GM21723 (cell line): ENCODE data around the gene FYTTD1.

Experiments used
- ATAC-seq: cut with Tn5 transposase; IDR thresholded peaks from one replicate; pipeline ENCODE4 v1.9.1; 2021; ENCODE audit warnings: mild to moderate bottlenecking, moderate library complexity; ENCODE audit not compliant: unreplicated experiment

The FYTTD1 gene

DNA sequence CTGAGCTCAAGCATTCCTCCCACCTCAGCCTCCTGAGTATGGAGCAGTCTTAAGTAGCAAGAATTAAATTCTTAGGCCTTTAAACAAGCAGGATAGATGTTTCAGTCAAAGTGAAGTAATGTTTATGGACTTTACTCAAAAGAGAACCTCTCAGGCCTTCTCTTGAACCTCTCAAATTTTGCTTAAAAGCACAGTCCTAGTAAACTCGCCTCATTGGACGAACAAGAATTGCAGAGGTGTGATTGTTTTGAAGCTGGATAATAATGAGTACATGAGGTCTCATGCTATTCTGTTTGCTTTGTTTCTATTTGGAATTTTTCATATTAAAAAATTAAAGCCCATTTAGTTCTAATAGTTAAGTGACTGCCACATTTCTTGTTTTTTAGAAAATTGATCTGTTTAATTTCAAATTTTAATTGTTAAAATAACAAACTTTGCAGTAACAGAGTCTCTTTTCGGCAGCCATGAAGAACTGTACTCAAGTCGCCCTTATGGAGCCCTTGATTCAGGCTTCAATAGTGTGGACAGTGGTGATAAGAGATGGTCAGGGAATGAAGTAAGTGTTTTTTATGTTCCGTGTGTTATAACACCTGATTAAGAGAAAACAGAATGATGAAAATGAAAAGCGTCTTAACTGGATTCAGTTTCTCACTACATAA lies 80.8 kb downstream of the FYTTD1 start:
- no peak for ATAC-seq

DNA sequence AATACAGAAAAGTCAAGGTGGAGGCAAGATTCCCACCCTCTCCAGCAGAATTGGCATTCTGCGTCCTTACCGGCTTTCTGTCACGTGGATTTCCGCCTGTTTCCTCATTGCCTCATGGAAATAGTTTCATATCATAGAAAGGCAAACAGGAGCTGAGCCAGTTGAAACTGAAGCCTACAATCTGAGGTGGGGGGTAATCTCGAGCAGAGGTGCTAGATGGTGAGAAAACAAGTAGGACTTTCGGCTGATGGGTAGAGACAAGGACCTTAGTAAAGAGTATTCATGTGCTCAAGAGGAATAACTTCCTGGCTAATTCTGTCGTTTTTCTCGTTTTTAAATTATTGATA lies 81.3 kb downstream of the FYTTD1 start:
- no peak for ATAC-seq

DNA sequence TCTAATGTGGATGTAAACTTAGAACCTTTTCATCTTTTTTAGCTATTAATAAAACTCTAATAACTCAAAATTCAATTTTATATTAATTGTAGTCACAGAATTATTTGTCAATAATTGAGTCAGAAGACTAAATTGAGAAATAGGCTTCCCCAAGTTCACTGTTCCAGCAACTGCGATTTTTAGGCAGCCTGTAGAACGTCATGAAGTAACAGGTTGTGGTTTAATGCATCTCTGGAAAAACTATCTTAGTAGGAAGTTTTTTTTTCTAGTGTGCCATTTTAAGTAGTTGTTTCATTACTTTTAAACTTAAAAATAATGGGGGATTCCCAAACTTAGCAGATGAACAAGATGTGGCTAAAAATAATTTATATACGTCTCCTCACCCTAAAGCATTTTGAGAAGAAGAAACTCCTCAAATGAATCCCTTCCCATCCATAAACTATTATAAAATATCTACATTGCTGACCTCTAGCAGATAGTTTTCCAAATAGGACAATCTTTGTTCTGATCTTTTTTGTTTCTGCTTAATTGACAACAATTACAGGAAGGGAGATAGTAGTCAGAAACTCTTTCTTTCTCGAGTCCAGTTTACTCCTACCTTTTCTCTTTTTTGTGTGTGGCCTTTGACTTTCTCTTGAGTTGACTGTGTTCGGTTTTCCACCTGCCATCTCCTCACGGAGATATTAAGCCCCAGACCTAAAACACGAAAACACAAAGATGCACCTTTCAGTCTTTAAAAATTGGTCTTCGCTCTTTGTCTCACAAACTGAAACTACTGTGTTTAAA lies 84.4 kb downstream of the FYTTD1 start:
- no peak for ATAC-seq

DNA sequence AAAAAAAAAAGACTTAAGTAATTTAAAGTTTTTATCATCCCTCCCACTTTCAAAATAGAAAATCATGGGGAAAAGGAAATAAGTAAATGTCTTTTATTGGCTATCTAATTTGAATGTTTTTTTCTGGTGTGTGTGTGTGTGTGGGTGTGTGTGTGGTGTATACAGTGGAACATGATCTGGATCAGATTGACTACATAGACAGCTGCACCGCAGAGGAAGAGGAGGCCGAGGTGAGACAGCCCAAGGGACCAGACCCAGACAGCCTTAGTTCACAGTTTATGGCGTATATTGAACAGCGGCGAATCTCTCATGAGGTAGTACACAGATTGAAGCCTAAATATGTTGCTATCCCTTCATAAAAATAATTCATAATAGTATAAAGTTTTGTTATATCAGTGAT lies 85.8 kb downstream of the FYTTD1 start:
- no peak for ATAC-seq

DNA sequence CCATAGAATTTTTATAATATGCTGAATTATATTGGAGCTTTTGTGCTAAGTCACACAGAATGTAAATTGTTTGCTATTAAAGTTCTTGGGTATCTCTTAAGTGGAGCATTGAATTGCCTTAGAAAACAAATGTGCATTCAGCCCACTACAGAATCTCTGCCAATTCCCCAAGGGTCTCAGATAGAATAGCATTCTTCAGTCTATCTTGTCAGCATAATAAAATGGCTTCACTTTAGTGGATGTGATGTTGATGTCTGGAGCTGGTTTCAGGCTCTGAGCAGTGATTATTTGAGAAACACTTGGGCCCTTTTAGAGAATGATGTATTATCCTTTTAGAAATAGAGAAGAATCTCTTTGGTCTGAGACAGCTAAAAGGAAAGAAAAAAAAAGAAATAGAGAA lies 86.6 kb downstream of the FYTTD1 start:
- ATAC-seq: no peak
